HG02610 (cell line): Measurements from ENCODE around the gene PRKAR1A.
"Not testable (repeated sequence)": the region's sequence is repeated elsewhere in the genome, so short reads cannot be mapped to it uniquely, and the experiment has no call there.

Experiments
- ATAC-seq: cut with Tn5 transposase; IDR thresholded peaks from one replicate; pipeline ENCODE4 v1.9.1; 2021; ENCODE audit warnings: mild to moderate bottlenecking, moderate library complexity; ENCODE audit not compliant: unreplicated experiment

Gene PRKAR1A

GRCh38 chr17:68512247-68512959 is at the start of gene PRKAR1A:
Gene PRKAR1A (plus strand): TSS chr17:68512430. CDS start chr17:68515400, 2,970 bp downstream.
- ATAC-seq, result peak; percentile 93

- ATAC-seq, result no peak
Observed at GRCh38 chr17:68463211-68464019, 48.8 kb upstream of the PRKAR1A start.

- ATAC-seq, result no peak
Observed at GRCh38 chr17:68468334-68468733, 43.9 kb upstream of the PRKAR1A start.

- no peak for ATAC-seq
Observed at GRCh38 chr17:68468788-68469187, 43.4 kb upstream of the PRKAR1A start.

GRCh38 chr17:68470961-68471360 is 41.3 kb upstream of the PRKAR1A start:
- ATAC-seq, result no peak

- no peak for ATAC-seq
Observed at GRCh38 chr17:68480885-68481284, 31.3 kb upstream of the PRKAR1A start.

- ATAC-seq, result no peak
Observed at GRCh38 chr17:68482576-68483041, 29.6 kb upstream of the PRKAR1A start.

- ATAC-seq, result no peak
Observed at GRCh38 chr17:68484458-68484857, 27.8 kb upstream of the PRKAR1A start.

GRCh38 chr17:68489919-68490318 is 22.3 kb upstream of the PRKAR1A start:
- no peak for ATAC-seq

- ATAC-seq, result no peak
Observed at GRCh38 chr17:68491381-68492231, 20.6 kb upstream of the PRKAR1A start.

GRCh38 chr17:68492394-68493054 is 19.7 kb upstream of the PRKAR1A start:
- ATAC-seq, result not testable (repeated sequence)

- no peak for ATAC-seq
Observed at GRCh38 chr17:68495081-68495480, 17.1 kb upstream of the PRKAR1A start.

- ATAC-seq, result peak; percentile 95
Observed at GRCh38 chr17:68497885-68498319, 14.3 kb upstream of the PRKAR1A start.

- ATAC-seq, result peak; percentile 16
Observed at GRCh38 chr17:68498479-68499326, 13.5 kb upstream of the PRKAR1A start.

- no peak for ATAC-seq
Observed at GRCh38 chr17:68499587-68499986, 12.6 kb upstream of the PRKAR1A start.

- ATAC-seq, result no peak
Observed at GRCh38 chr17:68501074-68501473, 11.2 kb upstream of the PRKAR1A start.

GRCh38 chr17:68505951-68506350 is 6.3 kb upstream of the PRKAR1A start:
- no peak for ATAC-seq

- no peak for ATAC-seq
Observed at GRCh38 chr17:68507576-68507975, 4.7 kb upstream of the PRKAR1A start.
